B cell (primary cell): ENCODE data around the gene THEM5. TPM values are rescaled to one million over a fixed set of nuclear protein-coding genes. Genes with fewer than 3 reads are reported as not detected.
"Not testable (repeated sequence)": the region's sequence is repeated elsewhere in the genome, so short reads cannot be mapped to it uniquely, and the experiment has no call there.

Experiments used
- ATAC-seq: fragments of 200-7000 bp; cut with Tn5 transposase; one replicate; pipeline ENCODE4 v1.10.0; 2021; ENCODE audit warnings: low read depth, mild to moderate bottlenecking, moderate number of reproducible peaks, moderate library complexity
- CTCF ChIA-PET: fragments of 350-600 bp; sonication (Branson Sonifier 250); formaldehyde crosslinking; loops from one replicate; lab custom pipeline; 2021; ENCODE audit warnings: antibody characterized with exemption, inconsistent platforms; lab: Charles Lee
- POLR2A ChIA-PET: fragments of 350-600 bp; sonication (Branson Sonifier 250); formaldehyde crosslinking; loops from one replicate; lab custom pipeline; 2021; ENCODE audit warnings: antibody characterized with exemption; lab: Charles Lee
- DNase-seq: peaks from one replicate; pipeline ENCODE4 v3.0.0; 2013
- H2AFZ ChIP-seq: 2 replicates; pipeline ENCODE4 v1.6.1; 2012; ENCODE audit warnings: mild to moderate bottlenecking, low read depth, low read length; ENCODE audit not compliant: insufficient read depth, poor library complexity, severe bottlenecking
- H3K27ac ChIP-seq, 2 donors: 1 replicate in 1 of 2; 2 replicates in 1 of 2; pipeline ENCODE4 v1.5.1; 2012 to 2013; ENCODE audit warnings: low read length in 2 of 2, mild to moderate bottlenecking in 2 of 2, moderate library complexity in 1 of 2
- H3K27me3 ChIP-seq, 4 experiments: fragments of 200-600 bp in 1 of 4; sonication (generic) in 1 of 4; replicated peaks in 1 of 4; 1 replicate in 2 of 4; 2 replicates in 2 of 4; pipeline versions ENCODE4 v1.6.1 to v1.7.0; 2013 to 2016; ENCODE audit warnings: low read length in 3 of 4, mild to moderate bottlenecking in 2 of 4, mixed read lengths in 1 of 4, moderate library complexity in 1 of 4; ENCODE audit not compliant: insufficient read depth in 4 of 4, control insufficient read depth in 3 of 4; ENCODE audit errors: control extremely low read depth in 1 of 4
- H3K36me3 ChIP-seq, 2 experiments: replicated peaks in 1 of 2; 1 replicate in 1 of 2; 2 replicates in 1 of 2; pipeline versions ENCODE4 v1.6.1 to v1.7.1; 2013; ENCODE audit warnings: low read length in 1 of 2; ENCODE audit not compliant: insufficient read depth in 2 of 2, control insufficient read depth in 1 of 2; ENCODE audit errors: control extremely low read depth in 1 of 2, extremely low read depth in 1 of 2
- H3K4me1 ChIP-seq, 2 donors: fragments of 200-600 bp in 1 of 2; sonication (generic) in 1 of 2; 1 replicate in 1 of 2; 2 replicates in 1 of 2; pipeline versions ENCODE4 v1.5.1 to v1.6.1; 2013 to 2017; ENCODE audit warnings: low read length in 2 of 2; ENCODE audit not compliant: control insufficient read depth in 2 of 2, insufficient read depth in 2 of 2
- H3K4me2 ChIP-seq: replicated peaks from 2 replicates; pipeline ENCODE3; 2012; ENCODE audit warnings: mild to moderate bottlenecking, low read depth, low read length; ENCODE audit not compliant: poor library complexity, severe bottlenecking
- H3K4me3 ChIP-seq, 5 experiments: fragments of 200-600 bp in 1 of 5; sonication (generic) in 1 of 5; 1 replicate in 3 of 5; 2 replicates in 2 of 5; pipeline versions ENCODE4 v1.5.1 to v1.7.0; 2011 to 2016; ENCODE audit warnings: low read length in 4 of 5, mild to moderate bottlenecking in 4 of 5, low read depth in 2 of 5, control low read depth in 1 of 5, moderate library complexity in 1 of 5; ENCODE audit not compliant: insufficient read depth in 1 of 5; ENCODE audit errors: control extremely low read depth in 1 of 5, extremely low read depth in 1 of 5
- H3K79me2 ChIP-seq: fragments of 200-600 bp; sonication (generic); one replicate; pipeline ENCODE4 v1.6.0; 2016; ENCODE audit warnings: low read length; ENCODE audit not compliant: control insufficient read depth, insufficient read depth
- H3K9ac ChIP-seq: fragments of 200-600 bp; sonication (generic); 2 replicates; pipeline ENCODE4 v1.6.1; 2017; ENCODE audit warnings: mild to moderate bottlenecking, low read length, moderate library complexity
- H3K9me3 ChIP-seq, 3 donors: one replicate each; pipeline versions ENCODE4 v1.6.1 to v1.7.1; 2013; ENCODE audit warnings: low read length in 2 of 3; ENCODE audit not compliant: control insufficient read depth in 2 of 3, insufficient read depth in 1 of 3; ENCODE audit errors: control extremely low read depth in 1 of 3
- H4K20me1 ChIP-seq: 2 replicates; pipeline ENCODE4 v1.6.0; 2012; ENCODE audit warnings: mild to moderate bottlenecking, low read length; ENCODE audit not compliant: insufficient read depth, control insufficient read depth, poor library complexity, severe bottlenecking
- H3K27ac Mint-ChIP-seq: one replicate; pipeline ENCODE4 v1.8.0; 2021; ENCODE audit warnings: mixed read lengths
- H3K27me3 Mint-ChIP-seq: one replicate; pipeline ENCODE4 v1.8.0; 2021; ENCODE audit warnings: mixed read lengths
- H3K4me1 Mint-ChIP-seq: one replicate; pipeline ENCODE4 v1.8.0; 2021; ENCODE audit warnings: mixed read lengths
- H3K4me3 Mint-ChIP-seq: one replicate; pipeline ENCODE4 v1.8.0; 2021; ENCODE audit warnings: mixed read lengths
- H3K9me3 Mint-ChIP-seq: one replicate; pipeline ENCODE4 v1.8.0; 2022; ENCODE audit warnings: mixed read lengths; ENCODE audit not compliant: insufficient read depth
- EZH2 ChIP-seq: IDR thresholded peaks from 2 replicates; pipeline ENCODE4 v1.6.1; 2012; ENCODE audit warnings: borderline replicate concordance, low read depth, mild to moderate bottlenecking, moderate library complexity, low read length; ENCODE audit not compliant: insufficient read depth, poor library complexity, severe bottlenecking
- WGBS: methylation state at CpG from one replicate; pipeline ENCODE4 v1.1.5; 2013; ENCODE audit warnings: missing lambda C conversion rate; ENCODE audit not compliant: insufficient coverage; 5-methylcytosine and 5-hydroxymethylcytosine counted together
- intact Hi-C: fragments of 100-400 bp; cut with micrococcal nuclease; formaldehyde crosslinking; loops from one replicate; pipeline ENCODE4 v1.10.0; 2022
- polyA plus RNA-seq: library from polyadenylated mRNA; depleted of rRNA; stranded (reverse); fragments of >200 nt; gene quantifications from 2 replicates; pipeline ENCODE4 v1.2.3, GENCODE V29; 2012
- total RNA-seq, 2 donors: library from RNA; stranded (reverse); fragments of 120-200 nt in 1 of 2; gene quantifications; 1 replicate in 1 of 2; 2 replicates in 1 of 2; pipeline versions ENCODE4 v1.2.3 to v1.2.4, GENCODE V29; 2013 to 2022
- TF ChIP-seq, protein P1 (sequence below): fragments of 200-600 bp; IDR thresholded peaks from one replicate; pipeline ENCODE4 v1.8.0; 2022; ENCODE audit warnings: antibody characterized with exemption, mild to moderate bottlenecking

Gene THEM5
- total and polyA plus RNA-seq, 2 donors (not counting 1 experiment from before 2014, with no cell fraction given), result not detected

DNA sequence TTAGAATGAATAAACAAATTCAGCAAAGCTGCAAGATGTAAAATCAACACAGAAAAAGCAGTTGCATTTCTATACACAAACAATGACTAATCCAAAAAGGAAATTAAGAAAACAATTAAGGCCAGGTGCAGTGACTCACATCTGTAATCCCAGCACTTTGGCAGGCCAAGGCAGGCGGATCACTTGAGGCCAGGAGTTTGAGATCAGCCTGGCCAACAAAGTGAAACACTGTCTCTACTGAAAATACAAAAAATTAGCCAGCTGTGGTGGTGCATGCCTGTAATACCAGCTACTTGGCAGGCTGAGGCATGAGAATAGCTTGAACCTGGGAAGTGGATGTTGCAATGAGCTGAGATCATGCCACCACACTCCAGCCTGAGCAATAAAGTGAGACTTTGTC, 33.5 kb upstream of the THEM5 start:
- Mint-ChIP-seq H3K27ac (no peak overlapping the region), H3K4me3 (no peak overlapping the region), H3K27me3 (no peaks in the 10 kb centered on the region), H3K9me3 (no peaks in the 10 kb centered on the region), H3K4me1 (peaks cover 9% of the 10 kb centered on the region)
- 100% methylated on average over 1 of the region's 1 CpG for WGBS
- Histone ChIP-seq H3K4me2 (no peak overlapping the region), H3K79me2 (no peaks in the 10 kb centered on the region), H3K4me1 (peaks cover 6 to 8% of the 10 kb centered on the region in 2 donors), H3K27ac (no peak overlapping the region), H4K20me1 (no peaks in the 10 kb centered on the region), H3K9me3 (no peaks in the 10 kb centered on the region), H3K9ac (no peak overlapping the region), H3K4me3 (no peak overlapping the region), H2AFZ (no peak overlapping the region), H3K27me3 (no peaks in the 10 kb centered on the region), H3K36me3 (peaks cover 0 to 3% of the 10 kb centered on the region in 2 experiments)
- intact Hi-C loops, result loop anchor here (5.0 kb wide), 1 partner anchor 45 kb away; no protein-coding TSS in a partner anchor
- TF ChIP-seq EZH2, result no peak
- TF ChIP-seq, protein P1, sequence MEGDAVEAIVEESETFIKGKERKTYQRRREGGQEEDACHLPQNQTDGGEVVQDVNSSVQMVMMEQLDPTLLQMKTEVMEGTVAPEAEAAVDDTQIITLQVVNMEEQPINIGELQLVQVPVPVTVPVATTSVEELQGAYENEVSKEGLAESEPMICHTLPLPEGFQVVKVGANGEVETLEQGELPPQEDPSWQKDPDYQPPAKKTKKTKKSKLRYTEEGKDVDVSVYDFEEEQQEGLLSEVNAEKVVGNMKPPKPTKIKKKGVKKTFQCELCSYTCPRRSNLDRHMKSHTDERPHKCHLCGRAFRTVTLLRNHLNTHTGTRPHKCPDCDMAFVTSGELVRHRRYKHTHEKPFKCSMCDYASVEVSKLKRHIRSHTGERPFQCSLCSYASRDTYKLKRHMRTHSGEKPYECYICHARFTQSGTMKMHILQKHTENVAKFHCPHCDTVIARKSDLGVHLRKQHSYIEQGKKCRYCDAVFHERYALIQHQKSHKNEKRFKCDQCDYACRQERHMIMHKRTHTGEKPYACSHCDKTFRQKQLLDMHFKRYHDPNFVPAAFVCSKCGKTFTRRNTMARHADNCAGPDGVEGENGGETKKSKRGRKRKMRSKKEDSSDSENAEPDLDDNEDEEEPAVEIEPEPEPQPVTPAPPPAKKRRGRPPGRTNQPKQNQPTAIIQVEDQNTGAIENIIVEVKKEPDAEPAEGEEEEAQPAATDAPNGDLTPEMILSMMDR, result no peak
- DNase-seq, result no peak
- no peak for ATAC-seq
- ChIA-PET CTCF (interaction anchor here (2.3 to 8.9 kb wide), 3 partner anchors 47 to 114 kb away, joined by 15 to 115 read pairs (median 26); no protein-coding TSS in a partner anchor), POLR2A (no interaction called here)

DNA sequence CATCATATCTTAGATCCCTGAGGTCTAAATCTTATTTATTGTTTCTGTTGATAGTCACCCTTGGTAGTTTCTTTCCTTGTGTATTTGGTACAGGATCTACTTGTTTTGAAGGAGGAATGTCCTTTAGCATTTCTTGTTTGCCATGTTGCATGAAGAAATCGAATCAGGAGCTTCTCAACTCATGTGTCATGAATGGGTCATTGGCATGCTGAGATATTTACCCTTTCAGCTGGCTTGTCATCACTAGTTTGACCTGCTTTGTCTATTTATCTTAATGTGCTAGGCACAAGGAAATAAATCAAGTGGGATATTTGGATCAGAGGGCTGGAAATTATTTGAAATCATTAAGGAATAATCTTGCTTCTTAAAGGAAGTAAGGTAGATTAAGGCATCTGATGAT, 32.0 kb upstream of the THEM5 start:
- peaks cover 6 to 8% of the 10 kb centered on the region in 2 donors for H3K4me1 ChIP-seq
- H3K9me3 Mint-ChIP-seq, result no peaks in the 10 kb centered on the region
- no peak overlapping the region for H3K27ac ChIP-seq
- no peak overlapping the region for H3K4me2 ChIP-seq
- WGBS, result 100% methylated on average over 1 of the region's 1 CpG
- H2AFZ ChIP-seq, result no peak overlapping the region
- H3K27me3 ChIP-seq, result no peaks in the 10 kb centered on the region
- ATAC-seq (no peak), DNase-seq (no peak)
- no peak overlapping the region for H3K4me3 Mint-ChIP-seq
- H3K27ac Mint-ChIP-seq, result peak overlapping the region; percentile 50
- H3K4me3 ChIP-seq, result no peak overlapping the region
- TF ChIP-seq, protein P1, result no peak
- no peak for TF ChIP-seq EZH2
- H3K27me3 Mint-ChIP-seq, result no peaks in the 10 kb centered on the region
- H3K79me2 ChIP-seq, result no peaks in the 10 kb centered on the region
- no peak overlapping the region for H3K9ac ChIP-seq
- intact Hi-C loops, result loop anchor here (5.0 kb wide), 1 partner anchor 47 kb away; no protein-coding TSS in a partner anchor
- no peaks in the 10 kb centered on the region for H3K9me3 ChIP-seq
- no peaks in the 10 kb centered on the region for H4K20me1 ChIP-seq
- H3K36me3 ChIP-seq, result peaks cover 0 to 3% of the 10 kb centered on the region in 2 experiments
- POLR2A ChIA-PET, result no interaction called here
- CTCF ChIA-PET, result interaction anchor here (8.9 kb wide), 1 partner anchor 116 kb away, joined by 115 read pairs; no protein-coding TSS in a partner anchor
- peaks cover 9% of the 10 kb centered on the region for H3K4me1 Mint-ChIP-seq

DNA sequence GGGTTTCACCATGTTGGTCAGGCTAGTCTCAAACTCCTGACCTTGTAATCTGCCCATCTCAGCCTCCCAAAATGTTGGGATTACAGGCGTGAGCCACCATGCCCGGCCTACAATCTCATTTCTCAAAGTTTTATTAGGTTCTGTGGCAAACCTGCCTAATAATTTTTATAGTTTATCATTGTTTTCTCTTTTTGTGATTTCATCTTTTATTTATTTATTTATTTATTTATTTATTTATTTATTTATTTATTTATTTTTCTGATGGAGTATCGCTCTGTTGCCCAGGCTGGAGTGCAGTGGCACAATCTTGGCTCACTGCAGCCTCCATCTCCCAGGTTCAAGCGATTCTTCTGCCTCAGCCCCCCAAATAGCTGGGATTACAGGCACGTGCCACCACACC, 31.4 kb upstream of the THEM5 start:
- H3K27ac Mint-ChIP-seq, H3K36me3 ChIP-seq, H3K4me3 Mint-ChIP-seq, H3K4me3 ChIP-seq, H3K4me2 ChIP-seq, H2AFZ ChIP-seq, POLR2A ChIA-PET, H3K9me3 Mint-ChIP-seq, H3K27ac ChIP-seq, H4K20me1 ChIP-seq, H3K9ac ChIP-seq, H3K9me3 ChIP-seq, DNase-seq, H3K4me1 Mint-ChIP-seq, H3K4me1 ChIP-seq, H3K27me3 Mint-ChIP-seq, ATAC-seq, H3K79me2 ChIP-seq, H3K27me3 ChIP-seq: not testable (repeated sequence)
- intact Hi-C loops, result loop anchor here (5.0 kb wide), 1 partner anchor 47 kb away; no protein-coding TSS in a partner anchor
- WGBS, result 100% methylated on average over 1 of the region's 5 CpGs
- CTCF ChIA-PET, result interaction anchor here (0.9 to 8.9 kb wide), 3 partner anchors 49 to 117 kb away, joined by 3 to 115 read pairs (median 9); no protein-coding TSS in a partner anchor
